ENCODE data around the gene STARD9.
"Not testable (repeated sequence)": the region's sequence is repeated elsewhere in the genome, so short reads cannot be mapped to it uniquely, and the experiment has no call there.

Gene STARD9

DNA sequence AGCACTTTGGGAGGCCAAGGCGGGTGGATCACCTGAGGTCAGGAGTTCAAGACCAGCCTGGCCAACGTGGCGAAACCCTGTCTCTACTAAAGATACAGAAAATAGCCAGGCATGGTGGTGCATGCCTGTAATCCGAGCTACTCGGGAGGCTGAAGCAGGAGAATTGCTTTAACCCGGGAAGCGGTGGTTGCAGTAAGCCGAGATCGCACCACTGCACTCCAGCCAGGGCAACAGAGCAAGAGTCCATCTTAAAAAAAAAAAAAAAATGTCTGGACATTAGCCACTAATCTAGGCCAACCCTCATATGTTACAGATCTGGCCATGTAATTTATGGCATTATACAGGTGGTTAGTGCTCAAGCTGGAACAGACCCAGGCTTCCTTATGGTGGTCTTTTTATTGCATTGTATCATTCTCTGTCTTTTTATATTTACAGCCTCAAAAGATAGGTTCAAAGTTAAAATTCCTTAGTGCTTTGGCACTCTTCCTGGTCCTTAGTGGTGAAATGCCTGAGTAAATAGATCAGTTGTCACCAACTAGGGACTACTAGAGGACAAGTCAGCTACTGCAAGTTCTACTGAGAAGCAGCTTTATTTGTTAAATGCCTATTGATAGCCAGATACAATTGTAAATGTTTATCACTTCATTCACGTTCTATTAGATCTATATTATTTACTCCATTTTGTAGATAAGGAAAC is 16.0 kb downstream of the STARD9 start:
- peak; percentile 21 for DNase-seq

DNA sequence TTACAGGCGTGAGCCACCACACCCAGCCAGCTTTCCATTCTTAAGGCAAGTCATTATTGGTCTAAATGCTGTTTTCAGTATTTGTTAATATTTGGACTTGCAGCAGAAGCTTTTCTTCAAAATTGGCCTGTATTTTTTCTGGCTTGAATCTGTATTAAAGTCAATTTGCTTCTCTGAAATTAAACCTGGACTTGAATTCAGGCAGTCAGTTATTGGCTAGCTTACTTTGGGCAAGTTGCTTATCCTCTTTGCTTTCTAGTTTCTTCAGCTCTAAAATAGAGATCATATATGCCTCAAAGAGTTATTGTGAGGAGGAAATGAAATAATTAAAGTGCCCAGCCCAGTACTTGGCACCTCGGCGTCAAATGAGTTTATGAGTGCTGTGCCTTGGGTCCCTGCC is 17.3 kb downstream of the STARD9 start:
- DNase-seq = no peak

DNA sequence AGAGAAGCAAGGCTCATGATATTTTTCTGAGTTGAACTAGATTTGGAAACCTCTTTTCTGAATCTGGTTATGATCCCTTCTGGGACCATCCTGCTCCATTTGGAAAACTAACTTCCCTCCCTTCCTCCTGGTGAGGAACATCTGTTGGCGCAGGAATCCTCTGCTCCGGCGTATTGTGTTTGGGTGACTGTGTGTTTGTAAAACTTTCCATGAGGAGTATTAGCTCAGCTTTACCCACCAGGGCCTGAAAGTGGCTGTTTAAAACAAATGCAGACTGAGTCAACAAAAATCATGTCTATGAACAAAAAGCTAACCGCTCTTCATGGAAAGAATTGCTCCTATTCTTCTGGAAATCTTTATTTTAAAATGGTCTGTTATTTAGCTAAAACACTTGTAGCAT is 17.7 kb downstream of the STARD9 start:
- no peak for DNase-seq

DNA sequence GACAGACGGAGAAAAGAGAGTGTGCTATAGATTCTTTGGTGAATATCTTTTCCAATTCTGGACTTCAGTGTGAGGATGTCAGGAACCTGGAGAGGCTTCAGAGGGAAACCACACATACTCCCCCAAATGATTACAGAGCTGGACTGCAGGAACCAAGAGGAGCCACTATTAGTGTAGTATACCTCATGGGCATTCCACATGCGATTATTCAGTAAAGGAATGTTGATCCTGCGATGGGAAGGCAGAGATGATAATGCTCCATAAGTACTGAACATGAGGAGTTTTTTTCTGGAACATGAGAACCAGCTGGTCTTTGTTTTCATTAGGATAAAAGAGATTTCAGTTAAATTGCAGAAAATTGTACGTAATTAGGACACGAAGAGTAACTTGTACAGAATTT is 18.7 kb downstream of the STARD9 start:
- DNase-seq = no peak

DNA sequence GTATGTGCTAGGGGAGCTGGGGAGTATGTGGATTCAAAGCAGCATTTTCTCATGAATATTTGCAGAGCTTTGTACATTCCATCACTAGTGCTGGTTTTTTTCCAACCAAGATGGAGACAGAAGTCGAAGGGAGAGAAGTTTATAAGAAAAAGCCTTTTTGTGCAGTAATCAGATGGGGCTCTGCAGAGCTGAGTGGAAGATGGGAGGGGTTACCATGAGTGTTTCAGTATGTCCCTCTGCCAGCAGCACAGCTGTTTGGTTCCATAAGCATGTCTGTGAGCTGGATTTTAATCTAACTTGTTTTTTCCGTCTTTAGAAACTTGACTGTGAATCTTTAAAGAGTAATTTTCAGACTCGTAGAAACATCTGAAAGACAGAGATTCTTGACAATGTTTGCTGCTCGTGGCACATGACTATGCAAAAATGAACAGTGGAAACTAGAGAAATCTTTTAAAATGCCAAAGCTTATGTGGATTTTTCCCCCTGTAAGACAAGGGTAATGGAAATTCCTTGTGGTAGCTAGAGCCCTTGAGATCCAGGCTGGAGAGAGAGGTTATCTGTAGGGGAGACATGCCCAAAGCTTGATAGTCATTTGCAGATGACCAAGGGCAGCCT is 20.3 kb downstream of the STARD9 start:
- DNase-seq = no peak

DNA sequence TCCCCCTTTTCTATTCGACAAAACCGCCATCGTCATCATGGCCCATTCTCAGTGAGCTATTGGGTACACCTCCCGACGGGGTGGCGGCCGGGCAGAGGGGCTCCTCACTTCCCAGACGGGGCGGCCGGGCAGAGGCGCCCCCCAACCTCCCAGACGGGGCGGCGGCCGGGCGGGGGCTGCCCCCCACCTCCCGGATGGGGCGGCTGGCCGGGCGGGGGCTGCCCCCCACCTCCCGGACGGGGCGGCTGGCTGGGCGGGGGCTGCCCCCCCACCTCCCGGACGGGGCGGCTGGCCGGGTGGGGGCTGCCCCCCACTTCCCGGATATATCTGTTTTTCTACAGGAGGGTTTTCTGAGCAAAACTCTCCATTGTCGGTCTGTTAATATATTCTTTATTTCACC is 25.9 kb downstream of the STARD9 start:
- not testable (repeated sequence) for DNase-seq

DNA sequence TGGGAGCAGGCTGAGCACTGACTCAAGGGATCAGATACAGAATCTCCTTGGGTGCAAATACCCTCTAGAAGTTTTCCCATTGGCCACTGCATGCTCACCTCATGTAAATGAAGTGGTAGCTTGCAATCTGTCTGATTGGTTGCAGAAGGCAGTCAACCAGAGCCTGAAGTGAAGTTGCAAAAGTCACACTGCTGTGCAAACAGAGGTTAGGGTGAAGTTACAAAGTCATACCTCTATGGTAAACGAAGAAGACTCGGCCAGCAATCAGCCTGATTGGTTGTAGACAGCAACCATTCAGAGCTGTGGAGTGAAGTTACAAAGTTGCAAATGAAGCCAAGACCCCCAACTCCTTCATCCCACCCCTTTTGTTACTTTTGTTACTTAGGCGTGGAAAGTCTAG is 27.1 kb downstream of the STARD9 start:
- no peak for DNase-seq

DNA sequence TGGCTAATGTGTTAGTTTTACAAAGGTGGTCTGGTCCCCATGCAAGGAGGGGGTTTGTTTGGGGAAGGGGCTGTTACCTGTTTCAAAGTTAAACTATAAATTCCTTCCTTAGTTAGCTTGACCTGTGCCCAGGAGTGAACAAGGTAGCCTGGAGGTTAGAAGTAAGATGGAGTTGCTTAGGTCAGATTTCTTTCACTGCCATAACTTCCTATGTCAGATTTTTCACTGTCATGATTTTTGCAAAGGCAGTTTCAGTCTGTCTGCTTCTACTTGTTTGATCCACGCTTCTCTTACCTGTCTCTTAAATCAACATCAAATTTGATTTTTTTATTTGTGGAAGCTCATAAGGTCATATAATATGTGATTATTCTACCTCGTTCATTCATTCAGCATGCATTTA is 28.6 kb downstream of the STARD9 start:
- no peak for DNase-seq

DNA sequence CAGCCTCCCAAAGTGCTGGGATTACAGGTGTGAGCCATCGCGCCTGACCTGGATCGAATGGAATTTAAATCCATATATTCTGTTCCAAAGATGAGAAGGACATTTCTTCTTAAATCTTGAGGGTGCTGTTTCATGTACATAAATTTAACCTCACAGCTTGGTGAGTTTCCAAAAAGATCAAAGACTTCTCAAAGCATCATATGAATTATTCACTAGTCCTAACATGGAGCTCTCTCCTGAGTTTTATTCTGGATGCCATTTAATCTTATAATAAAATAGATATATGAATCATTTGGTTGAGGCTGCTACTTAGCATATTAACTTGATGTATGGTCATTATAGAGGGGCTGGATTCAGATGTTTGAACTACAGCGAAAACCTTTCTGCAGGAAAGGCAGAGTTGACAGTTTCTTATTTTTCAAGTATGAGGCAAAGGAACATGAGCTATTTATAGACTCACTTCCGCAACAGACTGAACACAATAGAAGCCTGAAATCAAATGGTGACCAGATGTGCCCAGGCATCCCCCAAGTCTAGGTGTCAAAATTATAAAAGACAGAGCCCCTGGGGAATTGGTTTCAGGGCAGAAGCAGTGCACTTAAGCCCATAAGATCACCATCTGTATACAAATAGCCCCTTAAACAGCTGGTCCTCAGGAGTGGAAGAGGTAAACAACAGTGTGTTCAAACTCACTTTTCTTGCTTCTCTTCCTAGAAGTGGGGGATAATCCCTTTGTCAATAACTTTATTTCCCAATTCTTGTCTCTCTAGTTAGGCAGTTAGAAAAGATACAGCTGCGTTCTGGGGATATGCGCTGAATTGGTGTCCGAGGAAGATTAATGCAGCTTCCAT is 29.7 kb downstream of the STARD9 start:
- DNase-seq = no peak

DNA sequence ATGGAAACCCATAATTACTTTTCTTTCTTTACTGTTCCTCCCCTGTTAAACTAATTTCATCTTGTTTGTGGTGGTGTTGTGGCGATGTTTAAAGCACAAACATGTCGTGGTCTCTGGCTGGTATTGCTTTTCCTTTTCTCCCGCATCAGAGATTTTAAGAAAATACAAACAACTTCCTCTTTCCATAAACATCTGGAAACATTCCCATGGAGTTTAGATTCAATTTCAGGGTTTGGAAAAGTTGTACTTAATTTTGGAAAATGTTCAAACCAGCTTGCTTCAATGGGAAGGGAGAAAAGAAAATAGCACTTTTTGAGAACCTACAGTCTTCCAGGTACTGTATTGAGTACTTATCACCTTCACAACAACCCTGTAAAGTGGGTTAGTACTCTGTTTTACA is 30.4 kb downstream of the STARD9 start:
- DNase-seq = no peak

DNA sequence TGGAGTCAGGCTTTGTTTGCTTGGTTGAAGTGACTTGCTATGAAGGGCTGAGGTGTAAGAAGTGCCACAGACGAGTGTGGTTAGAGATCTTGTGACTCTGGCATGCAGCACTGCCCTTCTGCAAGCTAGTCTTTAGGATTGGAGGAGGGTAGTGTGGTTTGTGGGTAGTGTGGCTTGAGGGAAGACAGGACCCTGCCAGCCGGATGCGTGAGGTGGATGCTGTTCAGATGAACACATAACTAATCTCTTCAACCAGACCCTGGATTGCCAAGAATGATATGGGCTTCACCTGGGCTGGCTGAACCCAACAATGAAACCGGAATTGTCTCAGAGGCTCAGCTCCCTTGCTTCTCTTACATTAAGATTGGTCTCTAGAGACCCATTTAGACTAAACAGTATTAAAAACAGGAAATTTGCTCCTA is 32.7 kb downstream of the STARD9 start:
- no peak for DNase-seq

DNA sequence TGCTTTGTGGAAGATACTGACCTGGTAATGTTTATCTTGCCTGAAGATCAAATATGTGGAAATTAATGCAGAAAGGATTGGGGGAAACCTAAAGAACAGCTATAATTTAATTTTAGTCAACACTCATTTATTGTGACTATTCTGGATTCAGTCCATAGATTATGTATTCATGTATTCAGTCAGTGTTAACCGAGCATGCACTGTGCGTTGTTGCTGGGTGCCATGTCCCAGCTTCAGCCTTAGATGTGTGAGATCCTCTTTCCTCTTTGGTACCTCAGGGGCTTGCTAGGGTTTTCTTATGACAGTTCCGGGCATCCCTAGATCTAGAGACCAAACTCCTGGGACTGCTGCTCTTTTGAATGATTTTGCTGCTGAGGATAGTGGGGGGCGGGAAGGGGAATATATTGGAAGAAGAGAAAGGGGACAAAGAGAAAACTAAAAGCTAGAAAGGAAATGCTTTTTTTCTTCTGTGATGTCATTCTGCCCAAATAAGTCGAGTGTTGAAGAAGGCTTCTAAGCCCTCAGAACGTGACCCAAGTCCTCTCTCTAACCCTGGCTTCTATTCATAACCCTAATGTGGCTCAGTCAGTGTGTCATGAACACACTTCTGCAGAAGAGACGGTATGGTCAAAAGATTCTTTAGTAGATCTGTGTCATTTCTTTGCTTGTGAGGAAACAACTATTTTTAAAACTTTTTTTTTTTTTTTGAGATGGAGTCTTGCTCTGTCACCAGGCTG is 33.5 kb downstream of the STARD9 start:
- DNase-seq = no peak

DNA sequence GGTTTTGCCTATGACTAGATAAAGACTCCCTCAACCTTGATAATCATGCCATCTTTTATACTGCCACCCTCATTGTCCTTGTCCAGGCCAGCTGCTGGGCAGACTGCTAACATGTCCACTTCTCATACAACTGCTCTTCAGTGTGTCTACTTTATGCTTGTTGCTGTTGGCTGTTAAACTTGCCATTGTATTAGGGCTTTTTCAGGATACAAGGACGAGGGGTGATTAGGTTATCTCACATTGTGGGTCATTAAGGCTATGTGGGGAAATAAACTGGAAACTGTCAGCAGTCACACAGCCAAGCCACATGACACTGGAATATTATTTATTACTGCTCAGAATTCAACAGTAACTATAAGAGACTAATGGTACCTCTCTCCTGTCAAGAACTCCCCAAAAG is 36.1 kb downstream of the STARD9 start:
- no peak for DNase-seq

DNA sequence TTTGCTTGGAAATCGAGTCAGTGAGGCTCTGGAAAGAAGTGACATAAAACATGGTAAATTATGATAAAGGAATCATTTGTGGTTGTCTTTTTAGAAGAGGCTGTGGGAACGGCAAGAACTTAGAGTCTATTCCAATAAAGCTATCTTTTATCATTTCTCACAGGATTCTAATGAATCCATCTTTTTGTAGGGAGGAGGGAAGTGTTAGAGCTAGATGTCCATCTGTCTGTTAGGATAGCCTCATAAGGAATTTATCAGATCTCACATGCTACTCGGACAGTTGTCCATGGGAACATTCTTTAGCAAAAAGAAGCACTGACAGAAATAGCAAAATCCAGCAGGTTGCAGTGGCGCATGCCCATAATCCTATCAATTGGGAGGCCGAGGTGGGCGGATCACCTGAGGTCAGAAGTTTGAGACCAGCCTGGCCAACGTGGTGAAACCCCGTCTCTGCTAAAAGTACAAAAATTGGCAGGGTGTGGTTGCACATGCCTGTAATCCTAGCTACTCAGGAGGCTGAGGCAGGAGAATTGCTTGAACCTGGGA is 37.0 kb downstream of the STARD9 start:
- DNase-seq = no peak

DNA sequence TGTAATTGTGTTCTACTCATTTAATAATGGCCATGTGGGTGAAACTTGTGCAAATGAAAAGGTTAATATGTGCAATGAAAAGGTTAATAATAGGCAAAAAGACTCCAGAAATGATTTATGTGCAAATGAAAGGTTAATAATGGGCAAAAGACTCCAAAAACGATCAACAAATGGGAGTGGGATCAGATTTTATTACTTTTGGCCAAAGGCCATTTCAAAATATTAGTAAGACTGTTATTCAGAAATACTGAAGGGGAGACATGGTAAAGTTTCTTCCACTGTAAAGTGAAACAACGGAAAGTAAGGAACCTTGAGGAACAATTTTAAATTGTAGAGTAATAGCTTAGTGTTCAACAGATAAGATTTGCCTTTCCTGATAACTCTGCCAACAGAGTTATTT is 40.7 kb downstream of the STARD9 start:
- DNase-seq = no peak

DNA sequence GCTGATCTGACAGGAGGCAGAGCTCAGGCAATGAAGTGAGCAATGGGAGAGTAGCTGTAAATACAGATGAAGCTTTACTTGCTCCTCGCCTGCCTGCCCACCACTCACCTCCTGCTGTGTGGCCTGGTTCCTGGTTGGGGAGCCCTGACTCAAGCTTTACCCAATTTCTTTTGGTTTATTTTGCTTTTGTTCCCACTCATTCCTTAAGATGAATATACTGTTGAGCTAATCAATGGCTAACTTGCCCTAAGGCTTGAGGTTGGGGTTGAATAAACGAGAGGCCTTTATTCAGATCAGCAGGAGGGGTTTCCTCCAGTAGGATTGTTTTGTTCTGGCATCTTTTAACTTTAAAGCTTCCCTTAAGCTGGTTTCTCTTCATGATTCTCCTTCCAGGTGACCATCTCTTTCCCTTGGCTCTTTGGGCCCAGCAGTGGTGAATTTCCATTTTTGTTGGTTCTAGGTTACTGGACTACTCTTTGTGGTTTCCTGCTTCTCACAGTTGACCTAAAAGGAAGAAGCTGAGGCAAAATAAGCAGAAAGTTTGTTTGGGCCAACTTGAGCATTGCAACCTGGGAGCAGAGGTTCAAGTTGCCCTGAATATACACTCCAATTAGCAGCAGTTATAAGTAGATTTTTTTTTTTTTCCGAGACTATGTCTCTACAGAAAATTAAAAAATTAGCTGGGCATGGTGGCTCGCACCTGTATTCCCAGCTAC is 44.4 kb downstream of the STARD9 start:
- DNase-seq = no peak

DNA sequence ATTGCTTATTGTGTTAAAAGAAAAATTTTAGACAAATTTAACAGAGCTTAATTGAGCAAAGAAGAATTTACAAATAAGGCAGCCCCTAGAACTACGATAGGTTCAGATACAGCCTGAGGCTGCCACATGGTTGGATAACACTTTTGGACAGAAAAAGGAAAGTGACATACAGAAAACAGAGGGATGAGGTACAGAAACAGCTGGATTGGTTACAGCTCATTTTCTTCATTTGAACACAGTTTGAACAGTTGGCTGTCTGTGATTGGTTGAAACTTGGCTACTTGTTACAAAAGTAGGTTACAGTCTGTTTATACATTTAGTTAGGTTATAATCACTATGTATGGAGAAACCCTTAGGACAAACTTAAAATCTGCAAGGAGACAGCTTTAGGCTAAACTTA is 46.0 kb downstream of the STARD9 start:
- DNase-seq = no peak

DNA sequence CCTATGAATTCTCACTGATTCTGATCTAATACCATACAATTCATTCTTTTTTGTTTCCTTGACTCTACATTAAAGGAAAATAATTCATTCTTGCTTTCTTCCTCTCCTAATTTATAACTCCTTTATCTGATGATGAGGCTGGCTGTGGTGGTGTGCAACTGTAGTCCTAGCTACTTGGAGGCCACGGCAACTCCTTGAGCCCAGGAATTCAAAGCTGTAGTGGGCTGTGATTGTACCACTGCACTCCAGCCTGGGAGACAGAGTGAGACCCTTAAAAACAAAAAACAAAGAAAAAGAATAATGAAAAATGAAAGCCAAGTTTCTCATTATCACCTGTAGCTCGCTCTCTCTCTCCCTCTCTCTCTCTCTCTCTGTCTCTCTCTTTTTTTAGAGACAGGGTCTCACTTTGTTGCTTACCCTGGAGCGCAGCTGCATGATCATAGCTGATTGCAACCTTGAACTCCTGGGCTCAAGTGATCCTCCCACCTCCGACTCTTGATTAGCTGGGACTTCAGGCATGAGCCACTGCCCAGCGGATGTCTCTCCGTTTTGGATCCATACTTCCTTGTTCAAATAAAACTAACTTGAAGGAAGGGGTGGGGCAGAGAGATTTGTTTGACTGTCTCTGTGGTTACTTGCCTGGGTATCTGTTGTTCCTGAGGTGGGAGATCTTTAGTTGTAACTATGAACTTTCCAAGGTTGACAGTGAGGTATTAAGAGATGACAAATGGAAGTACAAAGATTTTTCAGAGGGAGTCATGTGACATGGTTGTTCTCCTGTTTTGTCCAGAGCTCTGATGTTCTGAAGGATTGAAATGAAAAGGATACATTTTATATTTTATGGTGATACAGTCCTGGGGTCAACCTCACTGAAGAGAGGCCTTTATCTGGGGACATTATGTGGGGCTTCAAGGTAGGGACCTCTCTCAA is 46.9 kb downstream of the STARD9 start:
- DNase-seq = no peak

DNA sequence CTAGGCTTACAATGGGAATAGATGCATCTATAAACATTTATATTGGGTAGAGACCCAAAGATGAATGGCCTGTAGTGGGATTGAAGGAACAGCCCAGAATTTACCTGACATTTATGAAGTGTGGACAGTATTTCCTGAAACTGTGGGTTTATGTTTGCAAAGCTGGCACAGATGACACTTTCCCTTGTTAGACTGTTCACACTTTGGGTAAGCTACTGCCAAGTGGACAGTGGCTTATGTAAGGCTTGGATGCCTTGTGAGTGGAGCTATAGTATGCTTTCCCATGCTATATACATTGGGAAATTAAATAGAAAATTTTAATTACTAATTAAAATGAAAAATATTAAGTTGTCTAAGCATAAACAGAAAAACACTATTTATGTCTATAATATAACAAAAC is 48.5 kb downstream of the STARD9 start:
- no peak for DNase-seq

DNA sequence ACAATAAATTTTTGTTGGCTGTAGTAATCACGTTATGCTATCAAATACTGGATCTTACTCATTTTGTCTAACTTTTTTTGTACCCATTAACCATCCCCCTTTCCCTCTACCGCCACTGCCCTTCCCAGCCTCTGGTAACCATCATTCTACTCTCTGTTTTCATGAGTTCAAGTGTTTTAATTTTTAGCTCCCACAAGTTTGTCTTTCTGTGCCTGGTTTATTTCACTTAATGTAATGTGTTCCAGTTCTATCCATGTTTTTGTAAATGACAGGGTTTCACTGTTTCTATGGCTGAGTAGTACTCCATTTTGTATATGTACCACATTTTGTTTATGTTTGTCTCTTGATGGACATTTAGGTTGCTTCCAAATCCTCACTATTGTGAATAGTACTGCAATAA is 52.1 kb downstream of the STARD9 start:
- no peak for DNase-seq

DNA sequence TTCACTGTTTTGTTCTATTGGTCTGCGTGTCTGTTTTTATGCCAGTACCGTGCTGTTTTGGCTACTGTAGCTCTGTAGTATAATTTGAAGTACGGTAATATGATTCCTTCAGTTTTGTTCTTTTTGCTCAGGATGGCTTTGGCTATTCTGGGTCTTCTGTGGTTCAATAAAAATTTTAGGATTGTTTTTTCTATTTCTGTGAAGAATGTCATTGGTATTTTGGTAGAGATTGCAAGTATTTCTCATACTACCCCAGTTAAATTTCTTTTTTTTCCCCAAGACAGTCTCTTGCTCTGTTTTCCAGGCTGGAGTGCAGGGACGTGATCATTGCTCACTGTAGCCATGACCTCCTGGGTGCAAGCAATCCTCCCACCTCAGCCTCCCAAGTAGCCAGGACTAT is 53.4 kb downstream of the STARD9 start:
- no peak for DNase-seq

All from NCI-H2029 (cell line).